Psoas muscle (tissue), 8 donors: Measurements from ENCODE around the gene ULK4. TPM values are rescaled to one million over a fixed set of nuclear protein-coding genes. Genes with fewer than 3 reads are reported as not detected.
"Not testable (repeated sequence)": the region's sequence is repeated elsewhere in the genome, so short reads cannot be mapped to it uniquely, and the experiment has no call there.

Experiments used
- ATAC-seq, 4 donors: fragments of 200-7000 bp; cut with Tn5 transposase; one replicate each; pipeline ENCODE4 v1.9.1; 2020; ENCODE audit warnings: moderate library complexity in 3 of 4, mild to moderate bottlenecking in 2 of 4
- DNase-seq, 2 donors: peaks; one replicate each; pipeline ENCODE4 v3.0.0-alpha.2; 2020
- H3K27ac ChIP-seq: fragments of 200-600 bp; one replicate; pipeline ENCODE4 v1.8.0; 2022
- H3K27me3 ChIP-seq, 3 donors: fragments of 200-600 bp in 1 of 3; one replicate each; pipeline versions ENCODE4 v1.6.1 to v1.8.0; 2013 to 2022; ENCODE audit warnings: low read length in 2 of 3, mild to moderate bottlenecking in 2 of 3, moderate library complexity in 1 of 3; ENCODE audit not compliant: insufficient read depth in 3 of 3
- H3K36me3 ChIP-seq, 2 donors: fragments of 200-600 bp in 1 of 2; one replicate each; pipeline versions ENCODE4 v1.6.1 to v1.8.0; 2013 to 2022; ENCODE audit warnings: low read depth in 1 of 2, mild to moderate bottlenecking in 1 of 2, moderate library complexity in 1 of 2; ENCODE audit not compliant: insufficient read depth in 1 of 2
- H3K4me1 ChIP-seq: fragments of 200-600 bp; one replicate; pipeline ENCODE4 v1.8.0; 2022
- H3K4me3 ChIP-seq: fragments of 200-600 bp; one replicate; pipeline ENCODE4 v1.8.0; 2022; ENCODE audit warnings: mild to moderate bottlenecking
- H3K9me3 ChIP-seq: fragments of 200-600 bp; one replicate; pipeline ENCODE4 v1.8.0; 2022
- WGBS, 3 donors: extraction: QIAGEN DNeasy Blood & Tissue Kit; methylation state at CpG; one replicate each; pipeline versions ENCODE4 v1.1.6 to v1.1.7; 2013; 5-methylcytosine and 5-hydroxymethylcytosine counted together
- intact Hi-C, 2 donors: fragments of 100-400 bp; cut with DNase I; formaldehyde crosslinking; loops; one replicate each; pipeline versions ENCODE4 v1.11.0 to v1.14.2; 2022
- polyA plus RNA-seq, 3 donors: library from polyadenylated mRNA; stranded (reverse); fragments of 200-250 nt; gene quantifications; one replicate each; pipeline ENCODE4 v1.2.3, GENCODE V29; 2013
- total RNA-seq, 4 donors: library from RNA; stranded (reverse); fragmentation: NEBNext Ultra II Directional in 2 of 4; extraction: Animal tissue kit (Norgen Biotek cat#: 25700) in 2 of 4; gene quantifications; one replicate each; pipeline versions ENCODE4 v1.2.1 to v1.2.4, GENCODE V29; 2021 to 2023
- TF ChIP-seq, protein P1 (sequence below): fragments of 200-600 bp; IDR thresholded peaks from one replicate; pipeline ENCODE4 v1.8.0; 2022; ENCODE audit warnings: antibody characterized with exemption
- donor health status: healthy with polysubstance abuse.
- donor health status: DM: no; HTN: no; CAD: no; lungs with moderate emphysema.
- donor health status: Bipolar disorder and iron deficiency.
- donor health status: healthy.
- donor health status: DM: yes; HTN: yes; CAD: no.
- donor health status: DM: no; HTN: no; CAD: no.
- donor health status: DM: no; HTN: no; CAD: no.
- donor health status: DM: yes; HTN: yes; CAD: no.

The ULK4 gene
- total and polyA plus RNA-seq, 7 donors, result 0.61 to 3.2 (median 1.0) TPM

DNA sequence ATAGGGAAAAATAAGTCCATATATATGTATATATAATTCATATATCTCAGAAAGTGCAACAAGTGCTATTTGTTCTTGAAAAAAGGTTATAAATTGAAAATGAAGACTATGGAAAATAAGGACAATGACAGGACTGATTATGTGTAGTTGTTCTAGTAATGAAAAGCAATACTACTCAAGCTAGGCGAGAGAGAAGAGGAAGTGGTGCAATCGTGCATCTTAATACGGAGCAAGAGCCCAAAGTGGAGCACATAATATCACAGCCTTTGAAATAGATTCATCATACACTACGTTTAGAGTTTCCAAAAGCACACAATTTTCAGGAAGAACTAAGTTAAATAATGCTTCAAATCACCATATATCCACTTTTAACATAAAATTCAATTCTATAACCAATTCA is 87.9 kb downstream of the ULK4 start:
- Histone ChIP-seq H3K27me3 (no peaks in the 10 kb centered on the region), H3K4me1 (no peaks in the 10 kb centered on the region), H3K9me3 (no peaks in the 10 kb centered on the region), H3K36me3 (no peaks in the 10 kb centered on the region), H3K4me3 (no peak overlapping the region), H3K27ac (no peak overlapping the region)
- TF ChIP-seq, protein P1, sequence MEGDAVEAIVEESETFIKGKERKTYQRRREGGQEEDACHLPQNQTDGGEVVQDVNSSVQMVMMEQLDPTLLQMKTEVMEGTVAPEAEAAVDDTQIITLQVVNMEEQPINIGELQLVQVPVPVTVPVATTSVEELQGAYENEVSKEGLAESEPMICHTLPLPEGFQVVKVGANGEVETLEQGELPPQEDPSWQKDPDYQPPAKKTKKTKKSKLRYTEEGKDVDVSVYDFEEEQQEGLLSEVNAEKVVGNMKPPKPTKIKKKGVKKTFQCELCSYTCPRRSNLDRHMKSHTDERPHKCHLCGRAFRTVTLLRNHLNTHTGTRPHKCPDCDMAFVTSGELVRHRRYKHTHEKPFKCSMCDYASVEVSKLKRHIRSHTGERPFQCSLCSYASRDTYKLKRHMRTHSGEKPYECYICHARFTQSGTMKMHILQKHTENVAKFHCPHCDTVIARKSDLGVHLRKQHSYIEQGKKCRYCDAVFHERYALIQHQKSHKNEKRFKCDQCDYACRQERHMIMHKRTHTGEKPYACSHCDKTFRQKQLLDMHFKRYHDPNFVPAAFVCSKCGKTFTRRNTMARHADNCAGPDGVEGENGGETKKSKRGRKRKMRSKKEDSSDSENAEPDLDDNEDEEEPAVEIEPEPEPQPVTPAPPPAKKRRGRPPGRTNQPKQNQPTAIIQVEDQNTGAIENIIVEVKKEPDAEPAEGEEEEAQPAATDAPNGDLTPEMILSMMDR, result no peak
- intact Hi-C loops, result no loop called here
- WGBS, 3 donors, result 86 to 90% (median 88%) methylated on average over 4 of the region's 4 CpGs
- DNase-seq (no peak), ATAC-seq (no peak)

DNA sequence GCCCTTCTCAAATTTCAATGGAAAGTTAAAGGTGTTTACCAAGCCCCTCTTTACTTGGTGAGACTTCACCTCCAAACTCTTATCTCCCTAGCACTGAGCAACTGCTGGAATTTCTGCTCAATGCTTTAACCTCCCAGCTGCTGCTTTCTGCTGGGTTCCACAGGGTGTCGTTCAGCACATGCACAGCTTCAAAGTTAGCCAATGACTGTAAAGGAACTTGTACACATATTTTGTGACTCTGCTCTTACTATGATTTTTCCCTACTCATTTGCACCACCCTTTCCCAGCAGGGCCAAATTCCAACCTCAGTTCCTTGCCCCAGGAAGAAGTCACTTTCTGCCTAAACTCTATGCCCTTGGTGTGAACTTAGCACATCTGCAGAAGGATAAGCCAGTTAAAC is 89.7 kb downstream of the ULK4 start:
- Histone ChIP-seq H3K36me3 (no peaks in the 10 kb centered on the region), H3K27me3 (no peaks in the 10 kb centered on the region), H3K4me1 (no peaks in the 10 kb centered on the region), H3K9me3 (no peaks in the 10 kb centered on the region), H3K4me3 (no peak overlapping the region), H3K27ac (no peak overlapping the region)
- TF ChIP-seq, protein P1, result no peak
- intact Hi-C loops, result no loop called here
- no peak for DNase-seq
- 58 to 64% (median 59%) methylated on average over 1 of the region's 1 CpG for WGBS, 3 donors
- ATAC-seq, result no peak

DNA sequence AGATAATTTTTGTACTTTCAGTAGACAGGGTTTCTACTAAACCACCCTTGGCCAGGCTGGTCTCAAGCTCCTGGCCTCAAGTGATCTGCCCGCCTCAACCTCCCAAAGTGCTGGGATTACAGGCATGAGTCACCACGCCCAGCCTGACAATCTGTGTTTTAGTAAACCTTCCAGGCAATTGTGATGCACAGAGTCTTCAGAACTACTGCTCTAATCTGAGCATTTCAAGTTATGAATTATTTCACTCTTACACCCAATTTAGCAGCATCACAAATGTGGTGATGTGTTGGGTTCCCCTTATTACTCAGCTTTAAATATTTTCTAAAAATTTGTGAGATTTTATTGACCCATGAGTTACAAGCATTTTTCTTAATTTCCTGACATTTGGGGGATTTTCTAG is 94.4 kb downstream of the ULK4 start:
- H3K4me1 ChIP-seq, result no peaks in the 10 kb centered on the region
- H3K27ac ChIP-seq, result no peak overlapping the region
- no peak for ATAC-seq
- H3K9me3 ChIP-seq, result no peaks in the 10 kb centered on the region
- no peak for DNase-seq
- no peaks in the 10 kb centered on the region for H3K27me3 ChIP-seq
- H3K36me3 ChIP-seq, result no peaks in the 10 kb centered on the region
- TF ChIP-seq, protein P1, result no peak
- intact Hi-C loops, result no loop called here
- H3K4me3 ChIP-seq, result no peak overlapping the region
- 95 to 98% (median 97%) methylated on average over 2 of the region's 2 CpGs for WGBS, 3 donors

DNA sequence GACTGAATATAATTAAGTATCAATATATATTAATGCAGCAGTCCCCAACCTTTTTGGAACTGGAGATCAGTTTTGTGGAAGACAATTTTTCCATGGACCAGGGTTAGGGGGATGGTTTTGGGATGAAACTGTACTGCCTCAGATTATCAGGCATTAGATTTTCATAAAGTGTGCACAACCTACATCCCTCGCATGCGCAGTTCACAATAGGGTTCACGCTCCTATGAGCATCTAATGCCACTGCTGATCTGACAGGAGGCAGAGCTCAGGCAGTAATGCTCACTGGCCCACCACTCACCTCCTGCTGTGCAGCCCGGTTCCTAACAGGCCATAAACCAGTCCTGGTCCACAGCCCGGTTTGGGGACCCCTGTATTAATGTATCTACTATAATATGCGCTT is 95.6 kb downstream of the ULK4 start:
- intact Hi-C loops, result no loop called here
- Histone ChIP-seq H3K27ac (no peak overlapping the region), H3K36me3 (no peaks in the 10 kb centered on the region), H3K9me3 (no peaks in the 10 kb centered on the region), H3K4me1 (no peaks in the 10 kb centered on the region), H3K27me3 (no peaks in the 10 kb centered on the region), H3K4me3 (no peak overlapping the region)
- no peak for ATAC-seq
- TF ChIP-seq, protein P1, result no peak
- DNase-seq, result no peak
- WGBS, 3 donors, result 90 to 94% (median 93%) methylated on average over 6 of the region's 6 CpGs

DNA sequence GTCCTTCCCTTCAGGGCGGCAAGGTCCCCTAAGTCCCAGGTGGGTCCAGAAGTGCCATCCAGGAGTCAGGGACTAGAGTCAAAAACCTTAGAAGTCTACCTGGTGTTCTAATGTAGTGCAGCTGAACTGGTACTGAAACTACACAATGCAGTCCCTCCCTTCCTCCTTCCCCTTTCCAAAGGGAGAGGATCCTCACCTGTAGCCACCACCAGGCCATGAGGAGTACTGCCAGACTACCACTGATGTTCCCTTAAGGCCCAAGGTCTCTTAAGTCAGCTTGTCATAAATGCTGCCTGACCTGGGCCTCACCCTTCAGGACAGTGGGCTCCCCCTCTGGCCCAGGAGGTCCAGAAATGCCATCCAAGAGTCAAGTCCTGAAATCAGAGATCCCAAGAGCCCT is 98.9 kb downstream of the ULK4 start:
- H3K9me3 ChIP-seq, result peaks cover 6% of the 10 kb centered on the region
- H3K4me1 ChIP-seq, result no peaks in the 10 kb centered on the region
- DNase-seq, result no peak
- no peaks in the 10 kb centered on the region for H3K27me3 ChIP-seq
- 88 to 100% (median 93%) methylated on average over 1 of the region's 1 CpG for WGBS, 3 donors
- no peaks in the 10 kb centered on the region for H3K36me3 ChIP-seq
- no peak for ATAC-seq
- TF ChIP-seq, protein P1, result no peak
- H3K4me3 ChIP-seq, result no peak overlapping the region
- no peak overlapping the region for H3K27ac ChIP-seq
- intact Hi-C loops, result no loop called here

DNA sequence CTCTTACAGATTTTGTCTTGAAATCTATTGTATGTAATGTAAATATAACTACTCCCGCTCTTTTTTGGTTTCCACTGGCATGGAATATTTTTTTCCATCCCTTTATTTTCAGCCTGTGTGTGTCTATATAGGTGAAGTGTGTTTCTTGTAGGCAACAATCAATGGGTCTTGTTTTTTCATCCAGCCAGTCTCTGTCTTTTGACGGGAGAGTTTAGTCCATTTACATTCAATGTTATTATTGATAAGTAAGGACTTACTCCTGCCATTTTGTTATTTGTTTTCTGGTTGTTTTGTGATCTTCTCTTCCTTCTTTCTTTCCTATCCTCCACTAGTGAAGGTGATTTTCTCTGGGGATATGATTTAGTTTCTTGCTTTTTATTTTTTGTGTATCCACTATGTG is 101.4 kb downstream of the ULK4 start:
- H3K4me1 ChIP-seq, H3K4me3 ChIP-seq, intact Hi-C loops, DNase-seq, H3K9me3 ChIP-seq, H3K27me3 ChIP-seq, ATAC-seq, H3K27ac ChIP-seq, H3K36me3 ChIP-seq: not testable (repeated sequence)
- WGBS, 3 donors, result 95 to 100% (median 96%) methylated on average over 2 of the region's 2 CpGs
